OCI-M2 (cell line): ENCODE data around the gene ADGRD1.
"Not testable (repeated sequence)": the region's sequence is repeated elsewhere in the genome, so short reads cannot be mapped to it uniquely, and the experiment has no call there.

ENCODE experiments used
- DNase-seq: peaks from one replicate; lab custom pipeline; 2025; ENCODE audit not compliant: unreplicated experiment; lab: John Stamatoyannopoulos, UW

Gene ADGRD1

GRCh38 chr12:131116468-131117117 is 162.9 kb downstream of the ADGRD1 start:
- DNase-seq: no peak

- DNase-seq: no peak
Observed at GRCh38 chr12:131117438-131118245, 163.9 kb downstream of the ADGRD1 start.

GRCh38 chr12:131118371-131118770 is 164.7 kb downstream of the ADGRD1 start:
- DNase-seq: no peak

GRCh38 chr12:131119345-131119744 is 165.6 kb downstream of the ADGRD1 start:
- DNase-seq: not testable (repeated sequence)

- DNase-seq: no peak
Observed at GRCh38 chr12:131119936-131120335, 166.2 kb downstream of the ADGRD1 start.

- DNase-seq: no peak
Observed at GRCh38 chr12:131120831-131121271, 167.1 kb downstream of the ADGRD1 start.

GRCh38 chr12:131121705-131122405 is 168.1 kb downstream of the ADGRD1 start:
- DNase-seq: no peak

- no peak for DNase-seq
Observed at GRCh38 chr12:131122631-131123030, 168.9 kb downstream of the ADGRD1 start.

GRCh38 chr12:131123817-131124216 is 170.1 kb downstream of the ADGRD1 start:
- DNase-seq: no peak

GRCh38 chr12:131124487-131125280 is 171.0 kb downstream of the ADGRD1 start:
- DNase-seq: no peak

- DNase-seq: no peak
Observed at GRCh38 chr12:131126662-131127173, 173.0 kb downstream of the ADGRD1 start.

- DNase-seq: no peak
Observed at GRCh38 chr12:131128556-131128955, 174.8 kb downstream of the ADGRD1 start.

GRCh38 chr12:131128966-131129619 is 175.4 kb downstream of the ADGRD1 start:
- not testable (repeated sequence) for DNase-seq

- no peak for DNase-seq
Observed at GRCh38 chr12:131129839-131130238, 176.1 kb downstream of the ADGRD1 start.

GRCh38 chr12:131130311-131130911 is 176.7 kb downstream of the ADGRD1 start:
- no peak for DNase-seq

- DNase-seq: no peak
Observed at GRCh38 chr12:131131077-131131807, 177.5 kb downstream of the ADGRD1 start.

- no peak for DNase-seq
Observed at GRCh38 chr12:131131808-131132117, 178.1 kb downstream of the ADGRD1 start.

- DNase-seq: no peak
Observed at GRCh38 chr12:131132118-131132892, 178.6 kb downstream of the ADGRD1 start.
